OCI-LY3 (cell line): Measurements from ENCODE around the gene CDH24.

Experiments
- H2AFZ ChIP-seq: fragments of 200-600, 300-600 bp; shearing (Covaris generic); 2 replicates; pipeline ENCODE4 v1.6.0; 2014; ENCODE audit warnings: antibody characterized with exemption, low read depth, low read length
- H3K27ac ChIP-seq: fragments of 200-600, 300-600 bp; sonication (generic); 2 replicates; pipeline ENCODE4 v1.5.1; 2014; ENCODE audit warnings: mild to moderate bottlenecking, low read length, moderate library complexity, mixed read lengths
- H3K27me3 ChIP-seq: fragments of 200-600, 300-600 bp; sonication (generic); 2 replicates; pipeline ENCODE4 v1.6.1; 2014; ENCODE audit warnings: low read depth, low read length, mixed read lengths
- H3K36me3 ChIP-seq: fragments of 200-600, 300-600 bp; sonication (generic); replicated peaks from 2 replicates; pipeline ENCODE3; 2014; ENCODE audit warnings: low read depth, low read length, mixed read lengths
- H3K4me1 ChIP-seq: fragments of 300-600, 200-600 bp; sonication (generic); 2 replicates; pipeline ENCODE4 v1.6.1; 2014; ENCODE audit warnings: low read length, mixed read lengths
- H3K4me2 ChIP-seq: fragments of 200-600, 300-600 bp; sonication (generic); 2 replicates; pipeline ENCODE4 v1.6.1; 2014; ENCODE audit warnings: low read length, mixed read lengths
- H3K4me3 ChIP-seq: fragments of 300-600, 200-600 bp; sonication (generic); 2 replicates; pipeline ENCODE4 v1.5.1; 2014; ENCODE audit warnings: antibody characterized with exemption, mild to moderate bottlenecking, low read length, moderate library complexity
- H3K79me2 ChIP-seq: fragments of 300-600, 200-600 bp; shearing (Covaris generic); 2 replicates; pipeline ENCODE4 v1.6.1; 2014; ENCODE audit warnings: mild to moderate bottlenecking, low read length, mixed read lengths
- H3K9ac ChIP-seq: fragments of 300-600, 200-600 bp; shearing (Covaris generic); 2 replicates; pipeline ENCODE4 v1.6.0; 2014; ENCODE audit warnings: mild to moderate bottlenecking, low read length, moderate library complexity
- H3K9me3 ChIP-seq: fragments of 200-600, 300-600 bp; shearing (Covaris generic); 2 replicates; pipeline ENCODE4 v1.6.1; 2014; ENCODE audit warnings: low read length, mixed read lengths; ENCODE audit not compliant: insufficient read depth
- H4K20me1 ChIP-seq: fragments of 200-600, 300-600 bp; sonication (generic); 2 replicates; pipeline ENCODE4 v1.6.1; 2016; ENCODE audit warnings: low read length, mixed read lengths; ENCODE audit not compliant: insufficient read depth
- CTCF ChIP-seq: fragments of 200-600, 300-600 bp; sonication (generic); IDR thresholded peaks from 2 replicates; pipeline ENCODE4 v1.5.1; 2014; ENCODE audit warnings: antibody characterized with exemption, low read length, low read depth
- EZH2phosphoT487 ChIP-seq: fragments of 200-600 bp; shearing (Covaris generic); IDR thresholded peaks from 2 replicates; pipeline ENCODE4 v1.6.1; 2018; ENCODE audit warnings: antibody characterized with exemption, mixed run types, low read depth

Gene CDH24

GRCh38 chr14:23021434-23021833 is 35.9 kb downstream of the CDH24 start:
- Histone ChIP-seq H3K4me2 (no peak overlapping the region), H3K9ac (no peak overlapping the region), H3K4me3 (no peak overlapping the region), H3K27me3 (no peaks in the 10 kb centered on the region), H3K9me3 (no peaks in the 10 kb centered on the region), H3K4me1 (no peaks in the 10 kb centered on the region), H4K20me1 (no peaks in the 10 kb centered on the region), H3K79me2 (no peaks in the 10 kb centered on the region), H3K36me3 (peaks cover 27% of the 10 kb centered on the region), H3K27ac (no peak overlapping the region), H2AFZ (no peak overlapping the region)
- no peak for TF ChIP-seq EZH2phosphoT487
- no peak for TF ChIP-seq CTCF

GRCh38 chr14:23020143-23021128 is 36.9 kb downstream of the CDH24 start:
- no peaks in the 10 kb centered on the region for H3K79me2 ChIP-seq
- H4K20me1 ChIP-seq = no peaks in the 10 kb centered on the region
- no peaks in the 10 kb centered on the region for H3K4me1 ChIP-seq
- TF ChIP-seq EZH2phosphoT487 = no peak
- no peak for TF ChIP-seq CTCF
- no peak overlapping the region for H2AFZ ChIP-seq
- H3K4me3 ChIP-seq = no peak overlapping the region
- no peaks in the 10 kb centered on the region for H3K9me3 ChIP-seq
- H3K4me2 ChIP-seq = no peak overlapping the region
- H3K27ac ChIP-seq = no peak overlapping the region
- no peaks in the 10 kb centered on the region for H3K27me3 ChIP-seq
- H3K36me3 ChIP-seq = peaks cover 17% of the 10 kb centered on the region
- no peak overlapping the region for H3K9ac ChIP-seq

GRCh38 chr14:23018107-23018506 is 39.2 kb downstream of the CDH24 start:
- Histone ChIP-seq H2AFZ (no peak overlapping the region), H3K9ac (no peak overlapping the region), H3K36me3 (no peaks in the 10 kb centered on the region), H3K4me2 (no peak overlapping the region), H3K4me1 (no peaks in the 10 kb centered on the region), H3K27ac (no peak overlapping the region), H4K20me1 (no peaks in the 10 kb centered on the region), H3K4me3 (no peak overlapping the region), H3K79me2 (no peaks in the 10 kb centered on the region), H3K9me3 (no peaks in the 10 kb centered on the region), H3K27me3 (no peaks in the 10 kb centered on the region)
- no peak for TF ChIP-seq CTCF

GRCh38 chr14:23017091-23017490 is 40.2 kb downstream of the CDH24 start:
- Histone ChIP-seq H3K4me3 (no peak overlapping the region), H3K27ac (no peak overlapping the region), H3K4me2 (no peak overlapping the region), H3K9ac (no peak overlapping the region), H3K79me2 (no peaks in the 10 kb centered on the region), H3K9me3 (no peaks in the 10 kb centered on the region), H3K27me3 (no peaks in the 10 kb centered on the region), H2AFZ (no peak overlapping the region), H4K20me1 (no peaks in the 10 kb centered on the region), H3K4me1 (no peaks in the 10 kb centered on the region), H3K36me3 (no peaks in the 10 kb centered on the region)
- TF ChIP-seq EZH2phosphoT487 (no peak), CTCF (no peak)
